ENCODE results near the gene BCL3. TPM values are rescaled to one million over a fixed set of nuclear protein-coding genes. Genes with fewer than 3 reads are reported as not detected.

Gene BCL3
- total and polyA plus RNA-seq, 10 of the 15 experiments (the other 5 are each of a cell fraction or from before 2014, with no cell fraction given), result 0.55 to 22.7 (median 3.6) TPM

DNA sequence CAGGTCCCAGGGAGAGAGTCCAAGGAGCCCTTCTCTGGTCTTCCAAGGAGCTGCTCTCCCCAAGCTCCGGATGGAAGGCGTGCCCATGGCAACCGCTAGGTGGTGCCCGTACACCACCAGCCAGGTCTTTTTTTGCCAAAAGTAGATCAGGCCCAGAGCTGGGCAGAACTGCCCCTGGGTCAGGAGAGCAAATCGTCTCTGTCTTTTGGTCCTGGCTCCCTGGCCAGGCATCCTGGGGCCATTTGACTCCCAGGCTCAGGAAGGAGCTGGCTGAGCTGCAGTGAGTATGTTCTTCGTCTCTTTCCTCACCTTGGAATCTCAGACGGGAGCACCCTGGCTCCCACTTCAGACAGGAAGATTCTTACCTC lies 24.6 kb upstream of the BCL3 start:
- intact Hi-C loops (cut with micrococcal nuclease; ENCODE audit: unreplicated experiment), result loop anchor here (1.0 to 2.0 kb wide), 2 partner anchors 46 to 69 kb away; no protein-coding TSS in a partner anchor
- peak overlapping the region; percentile 9 for H2AFZ ChIP-seq (ENCODE audit: control insufficient read depth, low read depth, low read length)
- CTCF ChIA-PET, result interaction anchor here (0.7 to 16.8 kb wide), 29 partner anchors 9 to 283 kb away, joined by 3 to 513 read pairs (median 10); partner anchors contain the start of genes BCAM, BCL3 and NECTIN2
- H3K9ac ChIP-seq (ENCODE audit: control insufficient read depth, insufficient read depth, low read length), result peak overlapping the region; percentile 14; the same call in 1 of the 2 replicates
- H3K9me3 ChIP-seq (replicated peaks; ENCODE audit: control insufficient read depth, insufficient read depth, low read length), result no peaks in the 10 kb centered on the region
- H3K27me3 ChIP-seq (replicated peaks in 1 of 2; ENCODE audit: control insufficient read depth in 2 of 2, insufficient read depth in 2 of 2, low read length in 1 of 2), result no peaks in the 10 kb centered on the region
- peaks cover 50% of the 10 kb centered on the region for H3K4me1 ChIP-seq (ENCODE audit: control insufficient read depth, insufficient read depth, low read length)
- no peaks in the 10 kb centered on the region for H4K20me1 ChIP-seq (ENCODE audit: control insufficient read depth, insufficient read depth)
- H3K4me3 ChIP-seq, result no peak overlapping the region
- peak overlapping the region; percentile 15; the same call in 1 of the 2 replicates for H3K4me2 ChIP-seq (ENCODE audit: control insufficient read depth, insufficient read depth)
- POLR2A ChIA-PET, result interaction anchor here (0.6 to 3.8 kb wide), 10 partner anchors 11 to 61 kb away, joined by 3 to 32 read pairs (median 5); no protein-coding TSS in a partner anchor
- RAD21 ChIA-PET (ENCODE audit: unreplicated experiment), result interaction anchor here (0.6 to 7.8 kb wide), 26 partner anchors 9 to 559 kb away, joined by 3 to 302 read pairs (median 6); partner anchors contain the start of genes BCL3, NECTIN2, TOMM40 and ZNF226
- ATAC-seq (peak; percentile 91), FAIRE-seq (peak; percentile 89), DNase-seq (ENCODE audit: low read depth, low spot score) (peak; percentile 54)
- H3K27ac ChIP-seq (ENCODE audit: control insufficient read depth, insufficient read depth), result peak overlapping the region; percentile 6; the same call in 1 of the 2 replicates
- H3K79me2 ChIP-seq (ENCODE audit: control insufficient read depth, insufficient read depth, low read length), result no peaks in the 10 kb centered on the region
- BruUV-seq (replicated peaks), result no TSS peak
- WGBS (ENCODE audit: insufficient coverage, insufficient replicate concordance, low lambda C conversion rate, missing lambda C conversion rate), result 29% methylated on average over 7 of the region's 7 CpGs
- in situ Hi-C loops (cut with MboI), result loop anchor here (5.0 kb wide), 1 partner anchor 48 kb away; no protein-coding TSS in a partner anchor
- SMC1A ChIA-PET (ENCODE audit: uncharacterized antibody, unreplicated experiment), result interaction anchor here (0.8 to 8.7 kb wide), 24 partner anchors 9 to 166 kb away, joined by 3 to 328 read pairs (median 4); partner anchors contain the start of genes BCL3 and NECTIN2
- no peaks in the 10 kb centered on the region for H3K36me3 ChIP-seq (ENCODE audit: control insufficient read depth in 2 of 2, insufficient read depth in 2 of 2, low read length in 1 of 2)
- TF ChIP-seq SUPT20H (IDR thresholded peaks at IDR 0.05; ENCODE audit: borderline replicate concordance, control insufficient read depth, low read depth, low read length), result no peak
- TF ChIP-seq, protein P1, sequence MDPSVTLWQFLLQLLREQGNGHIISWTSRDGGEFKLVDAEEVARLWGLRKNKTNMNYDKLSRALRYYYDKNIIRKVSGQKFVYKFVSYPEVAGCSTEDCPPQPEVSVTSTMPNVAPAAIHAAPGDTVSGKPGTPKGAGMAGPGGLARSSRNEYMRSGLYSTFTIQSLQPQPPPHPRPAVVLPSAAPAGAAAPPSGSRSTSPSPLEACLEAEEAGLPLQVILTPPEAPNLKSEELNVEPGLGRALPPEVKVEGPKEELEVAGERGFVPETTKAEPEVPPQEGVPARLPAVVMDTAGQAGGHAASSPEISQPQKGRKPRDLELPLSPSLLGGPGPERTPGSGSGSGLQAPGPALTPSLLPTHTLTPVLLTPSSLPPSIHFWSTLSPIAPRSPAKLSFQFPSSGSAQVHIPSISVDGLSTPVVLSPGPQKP (IDR thresholded peaks at IDR 0.05; ENCODE audit: low read depth, low read length), result no peak
- TF ChIP-seq BHLHE40 (IDR thresholded peaks at IDR 0.05; ENCODE audit: borderline replicate concordance in 1 of 2, low read depth in 2 of 2, low read length in 1 of 2), result peak; percentile 24 to 40; a peak in 2 of 4 replicates
- TF ChIP-seq LARP7 (IDR thresholded peaks at IDR 0.05), result peak; percentile 59; the same call in 1 of the 2 replicates
- TF ChIP-seq, protein P2, sequence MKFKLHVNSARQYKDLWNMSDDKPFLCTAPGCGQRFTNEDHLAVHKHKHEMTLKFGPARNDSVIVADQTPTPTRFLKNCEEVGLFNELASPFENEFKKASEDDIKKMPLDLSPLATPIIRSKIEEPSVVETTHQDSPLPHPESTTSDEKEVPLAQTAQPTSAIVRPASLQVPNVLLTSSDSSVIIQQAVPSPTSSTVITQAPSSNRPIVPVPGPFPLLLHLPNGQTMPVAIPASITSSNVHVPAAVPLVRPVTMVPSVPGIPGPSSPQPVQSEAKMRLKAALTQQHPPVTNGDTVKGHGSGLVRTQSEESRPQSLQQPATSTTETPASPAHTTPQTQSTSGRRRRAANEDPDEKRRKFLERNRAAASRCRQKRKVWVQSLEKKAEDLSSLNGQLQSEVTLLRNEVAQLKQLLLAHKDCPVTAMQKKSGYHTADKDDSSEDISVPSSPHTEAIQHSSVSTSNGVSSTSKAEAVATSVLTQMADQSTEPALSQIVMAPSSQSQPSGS (IDR thresholded peaks at IDR 0.05; ENCODE audit: low read length), result no peak
- TF ChIP-seq, protein P3, sequence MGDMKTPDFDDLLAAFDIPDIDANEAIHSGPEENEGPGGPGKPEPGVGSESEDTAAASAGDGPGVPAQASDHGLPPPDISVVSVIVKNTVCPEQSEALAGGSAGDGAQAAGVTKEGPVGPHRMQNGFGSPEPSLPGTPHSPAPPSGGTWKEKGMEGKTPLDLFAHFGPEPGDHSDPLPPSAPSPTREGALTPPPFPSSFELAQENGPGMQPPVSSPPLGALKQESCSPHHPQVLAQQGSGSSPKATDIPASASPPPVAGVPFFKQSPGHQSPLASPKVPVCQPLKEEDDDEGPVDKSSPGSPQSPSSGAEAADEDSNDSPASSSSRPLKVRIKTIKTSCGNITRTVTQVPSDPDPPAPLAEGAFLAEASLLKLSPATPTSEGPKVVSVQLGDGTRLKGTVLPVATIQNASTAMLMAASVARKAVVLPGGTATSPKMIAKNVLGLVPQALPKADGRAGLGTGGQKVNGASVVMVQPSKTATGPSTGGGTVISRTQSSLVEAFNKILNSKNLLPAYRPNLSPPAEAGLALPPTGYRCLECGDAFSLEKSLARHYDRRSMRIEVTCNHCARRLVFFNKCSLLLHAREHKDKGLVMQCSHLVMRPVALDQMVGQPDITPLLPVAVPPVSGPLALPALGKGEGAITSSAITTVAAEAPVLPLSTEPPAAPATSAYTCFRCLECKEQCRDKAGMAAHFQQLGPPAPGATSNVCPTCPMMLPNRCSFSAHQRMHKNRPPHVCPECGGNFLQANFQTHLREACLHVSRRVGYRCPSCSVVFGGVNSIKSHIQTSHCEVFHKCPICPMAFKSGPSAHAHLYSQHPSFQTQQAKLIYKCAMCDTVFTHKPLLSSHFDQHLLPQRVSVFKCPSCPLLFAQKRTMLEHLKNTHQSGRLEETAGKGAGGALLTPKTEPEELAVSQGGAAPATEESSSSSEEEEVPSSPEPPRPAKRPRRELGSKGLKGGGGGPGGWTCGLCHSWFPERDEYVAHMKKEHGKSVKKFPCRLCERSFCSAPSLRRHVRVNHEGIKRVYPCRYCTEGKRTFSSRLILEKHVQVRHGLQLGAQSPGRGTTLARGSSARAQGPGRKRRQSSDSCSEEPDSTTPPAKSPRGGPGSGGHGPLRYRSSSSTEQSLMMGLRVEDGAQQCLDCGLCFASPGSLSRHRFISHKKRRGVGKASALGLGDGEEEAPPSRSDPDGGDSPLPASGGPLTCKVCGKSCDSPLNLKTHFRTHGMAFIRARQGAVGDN (IDR thresholded peaks at IDR 0.05), result peak; percentile 56; the same call in 1 of the 2 replicates
- TF ChIP-seq WRNIP1 (IDR thresholded peaks at IDR 0.05; ENCODE audit: borderline replicate concordance, low read depth, low read length), result no peak
- no peak; the same call in 1 of the 2 replicates for TF ChIP-seq SPI1 (IDR thresholded peaks at IDR 0.05; ENCODE audit: borderline replicate concordance, insufficient read depth, low read depth, low read length)
- TF ChIP-seq RAD21 (IDR thresholded peaks at IDR 0.05; ENCODE audit: insufficient read depth, low read depth, low read length), result peak; percentile 97
- 0 out of 2 replicates have a peak, but pooled peaks have one; percentile 55 for TF ChIP-seq RB1 (IDR thresholded peaks at IDR 0.05; ENCODE audit: borderline replicate concordance)
- TF ChIP-seq, protein P4, sequence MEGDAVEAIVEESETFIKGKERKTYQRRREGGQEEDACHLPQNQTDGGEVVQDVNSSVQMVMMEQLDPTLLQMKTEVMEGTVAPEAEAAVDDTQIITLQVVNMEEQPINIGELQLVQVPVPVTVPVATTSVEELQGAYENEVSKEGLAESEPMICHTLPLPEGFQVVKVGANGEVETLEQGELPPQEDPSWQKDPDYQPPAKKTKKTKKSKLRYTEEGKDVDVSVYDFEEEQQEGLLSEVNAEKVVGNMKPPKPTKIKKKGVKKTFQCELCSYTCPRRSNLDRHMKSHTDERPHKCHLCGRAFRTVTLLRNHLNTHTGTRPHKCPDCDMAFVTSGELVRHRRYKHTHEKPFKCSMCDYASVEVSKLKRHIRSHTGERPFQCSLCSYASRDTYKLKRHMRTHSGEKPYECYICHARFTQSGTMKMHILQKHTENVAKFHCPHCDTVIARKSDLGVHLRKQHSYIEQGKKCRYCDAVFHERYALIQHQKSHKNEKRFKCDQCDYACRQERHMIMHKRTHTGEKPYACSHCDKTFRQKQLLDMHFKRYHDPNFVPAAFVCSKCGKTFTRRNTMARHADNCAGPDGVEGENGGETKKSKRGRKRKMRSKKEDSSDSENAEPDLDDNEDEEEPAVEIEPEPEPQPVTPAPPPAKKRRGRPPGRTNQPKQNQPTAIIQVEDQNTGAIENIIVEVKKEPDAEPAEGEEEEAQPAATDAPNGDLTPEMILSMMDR (IDR thresholded peaks at IDR 0.05 in 2 of 3, conservative IDR thresholded peaks at IDR 0.05 in 1 of 3; ENCODE audit: control insufficient read depth in 2 of 3, extremely low read depth in 1 of 3, insufficient read depth in 1 of 3, low read depth in 3 of 3, low read length in 3 of 3), result peak; percentile 97 to 99 (median 98); a peak in 5 of 6 replicates
- TF ChIP-seq SMC3 (IDR thresholded peaks at IDR 0.05; ENCODE audit: borderline replicate concordance, low read length), result peak; percentile 95
- 0 out of 2 replicates have a peak, but pooled peaks have one; percentile 24 for TF ChIP-seq CBFB (IDR thresholded peaks at IDR 0.05; ENCODE audit: low read depth)
